ENCODE results near the gene NPC1.
A peak's percentile ranks its signal among the peaks of the same experiment; 100 is the strongest.
"Not testable (repeated sequence)": the region's sequence is repeated elsewhere in the genome, so short reads cannot be mapped to it uniquely, and the experiment has no call there.

NPC1 gene

GRCh38 chr18:23523429-23524212, 62.7 kb downstream of the NPC1 start:
- no peak for DNase-seq (ENCODE audit: low spot score)

- no peak for DNase-seq (ENCODE audit: low spot score)
Measured at GRCh38 chr18:23521907-23522306, 64.4 kb downstream of the NPC1 start.

DNA sequence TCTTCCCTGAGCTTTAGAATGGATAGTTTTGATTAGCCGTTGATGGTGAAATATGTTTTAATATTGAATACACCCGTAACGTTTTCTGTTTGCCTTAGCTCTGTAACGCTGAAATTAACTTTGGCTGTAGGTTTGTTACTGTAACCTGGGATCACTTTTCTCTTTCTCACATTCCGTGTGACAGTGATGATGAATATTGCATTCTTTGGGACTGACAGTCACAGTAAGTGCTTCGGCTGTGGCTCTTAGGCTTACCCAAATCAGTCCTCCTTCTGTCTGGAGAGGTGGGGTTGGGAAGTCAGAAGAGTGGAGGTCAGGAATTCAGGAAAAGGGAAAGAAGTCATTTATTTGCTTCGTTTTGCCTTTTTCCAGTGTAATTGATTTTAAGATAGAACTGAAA, 65.0 kb downstream of the NPC1 start:
- DNase-seq (ENCODE audit: low spot score): no peak

- DNase-seq (ENCODE audit: low spot score): no peak
Measured at GRCh38 chr18:23519734-23520133, 66.6 kb downstream of the NPC1 start.

GRCh38 chr18:23515911-23516546, 70.3 kb downstream of the NPC1 start:
- DNase-seq (ENCODE audit: low spot score): peak; percentile 90

GRCh38 chr18:23512641-23513040, 73.7 kb downstream of the NPC1 start:
- no peak for DNase-seq (ENCODE audit: low spot score)

DNA sequence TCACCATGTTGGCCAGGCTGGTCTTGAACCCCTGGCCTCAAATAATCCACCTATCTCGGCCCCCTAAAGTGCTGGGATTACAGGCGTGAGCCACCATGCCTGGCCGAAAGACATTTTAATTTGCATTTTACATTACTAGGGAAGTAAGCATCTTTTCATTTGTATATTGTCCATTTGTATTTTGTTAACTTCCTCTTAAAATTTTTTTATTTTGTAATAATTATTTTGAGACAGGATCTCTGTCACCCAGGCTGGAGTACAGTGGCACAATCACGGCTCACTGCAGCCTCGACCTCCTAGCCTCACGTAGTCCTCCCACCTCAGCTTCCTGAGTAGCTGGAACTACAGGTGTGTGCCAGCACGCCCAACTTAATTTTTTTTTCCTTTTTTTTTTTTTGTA, 74.1 kb downstream of the NPC1 start:
- DNase-seq (ENCODE audit: low spot score): not testable (repeated sequence)

DNA sequence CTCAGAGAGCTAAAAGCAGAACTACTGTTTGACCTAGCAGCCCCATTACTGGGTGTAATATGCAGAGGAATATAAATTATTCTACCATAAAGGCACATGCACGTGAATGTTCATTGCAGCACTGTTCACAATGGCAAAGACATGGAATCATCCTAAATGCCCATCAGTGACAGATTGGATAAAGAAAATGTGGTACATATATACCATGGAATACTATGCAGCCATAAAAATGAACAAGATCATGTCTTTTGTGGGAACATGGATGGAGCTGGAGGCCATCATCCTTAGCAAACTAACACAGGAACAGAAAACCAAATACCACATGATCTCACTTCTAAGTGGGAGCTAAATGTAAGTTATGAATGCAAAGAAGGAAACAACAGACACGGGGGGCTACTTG, 75.4 kb downstream of the NPC1 start:
- not testable (repeated sequence) for DNase-seq (ENCODE audit: low spot score)

DNA sequence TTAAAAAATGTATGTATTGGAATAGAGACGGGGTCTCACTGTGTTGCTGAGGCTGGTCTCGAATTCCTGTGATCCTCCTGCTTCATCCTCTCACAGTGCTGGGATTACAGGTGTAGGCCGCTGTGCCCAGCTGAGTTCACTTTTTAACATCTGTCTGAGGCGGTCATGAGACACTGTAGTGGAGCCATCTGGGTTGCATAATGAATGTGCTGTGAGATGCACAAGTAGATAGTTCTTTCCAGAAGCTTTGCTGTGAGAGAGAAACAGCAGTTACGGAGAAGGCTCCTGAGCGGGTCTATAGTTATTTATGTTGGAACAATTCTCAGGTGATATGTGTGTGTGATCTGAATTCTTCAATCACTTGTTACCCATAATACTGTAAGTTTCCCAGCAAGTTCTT, 79.9 kb downstream of the NPC1 start:
- DNase-seq (ENCODE audit: low spot score): no peak

- DNase-seq (ENCODE audit: low spot score): no peak
Measured at GRCh38 chr18:23504720-23505119, 81.6 kb downstream of the NPC1 start.

- DNase-seq (ENCODE audit: low spot score): no peak
Measured at GRCh38 chr18:23503963-23504344, 82.4 kb downstream of the NPC1 start.

DNA sequence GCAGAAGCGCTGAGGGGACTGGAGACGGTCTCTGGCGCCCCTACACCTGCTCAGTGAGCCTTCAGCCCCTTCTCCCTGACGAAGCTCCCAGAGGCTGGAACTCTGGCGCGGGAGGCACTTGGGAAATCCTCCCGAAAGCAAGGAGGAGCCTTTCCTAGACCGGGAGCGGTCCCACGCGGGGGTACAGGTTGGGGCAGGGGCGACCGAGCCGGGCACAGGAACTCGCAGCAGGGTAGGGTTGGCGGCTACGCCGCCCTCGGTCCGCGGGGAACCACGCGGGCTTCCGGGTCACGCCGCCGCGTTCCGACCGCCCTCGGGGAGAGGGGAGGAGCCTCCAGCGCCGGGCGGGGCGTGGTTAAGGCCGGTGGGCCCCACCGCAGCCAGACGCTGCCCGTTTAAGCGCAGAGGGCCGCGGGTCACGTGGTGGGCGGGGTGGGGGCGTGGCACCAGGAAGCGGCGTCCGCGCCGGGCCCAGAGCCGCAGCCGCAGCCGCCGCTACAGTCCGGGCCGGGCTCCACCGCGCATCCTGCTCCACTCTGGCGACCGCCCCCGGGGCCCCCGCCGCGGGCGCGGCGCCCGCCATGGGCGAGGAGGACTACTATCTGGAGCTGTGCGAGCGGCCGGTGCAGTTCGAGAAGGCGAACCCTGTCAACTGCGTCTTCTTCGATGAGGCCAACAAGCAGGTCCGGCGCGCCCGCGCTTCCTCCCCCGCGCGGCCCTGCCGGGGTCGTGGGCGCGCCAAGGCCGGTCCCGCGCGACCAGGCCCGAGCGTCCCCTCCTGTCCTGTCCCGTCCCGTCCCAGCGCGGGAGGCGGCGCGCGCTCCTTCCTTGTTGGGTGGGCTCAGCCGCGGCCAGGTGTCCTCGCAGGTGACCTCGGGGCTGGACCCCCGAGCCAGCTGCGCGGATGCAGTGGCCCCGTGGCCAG, 83.0 kb downstream of the NPC1 start, which contains the start of gene RMC1:
RMC1 (plus strand) TSS at position 474 of the 925 bp plus-strand sequence; CDS start at position 582, 108 bp downstream.
- DNase-seq (ENCODE audit: low spot score): peak; percentile 90

- no peak for DNase-seq (ENCODE audit: low spot score)
Measured at GRCh38 chr18:23502516-23503037, 83.7 kb downstream of the NPC1 start.

DNA sequence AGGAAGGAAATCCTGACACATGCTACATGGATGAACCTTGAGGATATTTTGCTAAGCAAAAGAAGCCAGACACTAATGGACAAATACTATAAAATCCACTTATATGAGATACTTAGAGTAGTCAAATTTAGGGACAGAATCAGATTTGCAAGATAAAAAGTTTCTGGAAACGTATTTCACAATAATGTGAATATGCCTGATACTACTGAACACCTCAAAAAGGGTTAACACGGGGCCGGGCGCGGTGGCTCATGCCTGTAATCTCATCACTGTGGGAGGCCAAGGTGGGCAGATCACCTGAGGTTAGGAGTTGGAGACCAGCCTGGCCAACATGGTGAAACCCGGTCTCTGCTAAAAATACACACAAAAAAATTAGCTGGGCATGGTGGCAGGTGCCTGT, 84.7 kb downstream of the NPC1 start:
- no peak for DNase-seq (ENCODE audit: low spot score)

DNA sequence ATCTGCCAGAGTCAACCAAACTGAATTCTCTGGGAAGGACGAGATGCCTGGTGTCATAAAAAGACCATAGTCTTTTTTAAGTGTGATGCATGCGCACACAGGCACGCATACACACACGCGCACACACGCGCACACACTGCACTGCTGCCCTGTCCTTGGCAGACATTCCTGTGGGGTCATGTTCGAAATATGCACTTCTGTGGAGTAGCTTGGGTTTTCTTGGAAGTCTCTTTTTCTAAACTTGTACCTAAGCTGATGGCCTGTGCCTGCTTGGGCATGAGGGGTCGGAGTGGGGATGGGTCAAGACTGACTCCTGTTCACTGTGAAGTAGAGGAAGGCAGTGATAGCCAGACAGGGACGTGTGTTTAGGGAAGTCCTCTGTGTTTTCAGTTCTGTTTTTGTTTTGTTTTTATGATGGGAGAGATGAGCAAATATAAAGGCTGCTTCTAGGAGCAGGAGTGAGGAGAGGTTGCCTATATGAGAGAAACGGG, 87.0 kb downstream of the NPC1 start:
- no peak for DNase-seq (ENCODE audit: low spot score)

DNA sequence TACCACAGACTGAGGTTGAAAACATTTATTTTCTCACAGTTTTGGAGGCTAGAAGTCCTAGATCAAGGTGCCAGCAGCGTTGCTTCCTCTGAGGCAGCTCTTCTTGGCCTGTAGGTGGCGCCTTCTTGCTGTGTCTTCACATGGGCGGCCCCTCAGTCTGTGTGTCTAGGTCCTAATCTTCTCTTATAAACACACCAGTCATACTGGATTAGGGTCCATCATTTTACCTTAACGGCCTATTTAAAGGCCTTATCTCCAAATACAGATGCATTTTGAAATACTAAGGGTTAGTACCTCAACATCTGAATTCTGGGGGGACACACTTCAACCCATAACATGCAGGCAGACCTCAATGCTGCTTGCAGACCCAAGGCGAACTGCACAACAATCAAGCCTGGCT, 87.4 kb downstream of the NPC1 start:
- peak; percentile 71 for DNase-seq (ENCODE audit: low spot score)

DNA sequence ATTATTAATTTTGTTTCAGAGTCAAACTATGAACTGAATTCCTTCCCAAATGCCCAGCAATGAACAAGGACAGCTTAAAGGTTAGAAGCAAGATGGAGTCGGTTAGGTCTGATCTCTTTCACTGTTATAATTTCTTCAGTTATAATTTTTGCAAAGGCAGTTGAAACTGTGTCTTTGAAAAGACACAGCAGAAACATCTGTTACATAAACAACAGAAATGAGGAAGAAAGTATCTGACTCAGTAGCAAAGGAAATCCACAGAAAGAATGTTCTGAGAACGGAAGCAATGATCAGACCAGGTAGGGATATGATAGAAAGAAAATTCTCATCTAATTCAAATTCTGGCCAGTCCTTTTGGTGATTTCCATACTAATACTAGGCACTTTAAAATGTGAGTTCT, 88.2 kb downstream of the NPC1 start:
- no peak for DNase-seq (ENCODE audit: low spot score)

- peak; percentile 26 for DNase-seq (ENCODE audit: low spot score)
Measured at GRCh38 chr18:23495723-23496440, 90.4 kb downstream of the NPC1 start.

DNA sequence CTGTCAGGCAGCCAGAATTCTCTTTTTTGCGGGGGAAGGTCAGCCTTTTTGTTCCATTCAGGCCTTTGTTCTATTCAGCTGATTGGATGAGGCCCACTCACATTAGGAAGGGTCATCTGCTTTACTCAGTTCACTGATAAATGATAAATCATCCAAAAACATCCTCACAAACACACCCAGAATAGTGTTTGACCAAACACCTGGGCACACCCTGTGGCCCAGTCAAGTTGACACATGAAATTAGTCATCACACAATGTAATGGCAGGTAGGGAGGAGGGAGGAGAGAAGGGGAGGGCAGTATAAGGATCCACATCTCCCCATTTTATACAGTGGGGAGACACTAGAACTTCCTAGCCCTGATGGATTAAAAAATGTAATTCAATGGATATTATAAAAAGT, 91.3 kb downstream of the NPC1 start:
- no peak for DNase-seq (ENCODE audit: low spot score)

DNA sequence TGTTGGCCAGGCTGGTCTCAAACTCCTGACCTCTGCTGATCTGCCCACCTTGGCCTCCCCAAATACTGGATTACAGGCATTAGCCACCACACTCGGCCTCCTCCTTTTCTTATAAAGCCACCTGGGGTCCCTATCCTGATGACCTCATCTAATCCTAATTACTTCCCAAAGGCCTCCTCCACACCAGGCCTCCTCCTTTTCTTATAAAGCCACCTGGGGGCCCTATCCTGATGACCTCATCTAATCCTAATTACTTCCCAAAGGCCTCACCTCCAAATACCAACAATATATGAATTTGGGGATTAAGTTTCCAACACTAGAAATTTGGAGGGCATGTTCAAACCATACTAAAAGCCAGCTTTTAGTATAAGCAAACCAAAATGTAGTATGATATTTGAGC, 92.7 kb downstream of the NPC1 start:
- DNase-seq (ENCODE audit: low spot score): no peak

DNA sequence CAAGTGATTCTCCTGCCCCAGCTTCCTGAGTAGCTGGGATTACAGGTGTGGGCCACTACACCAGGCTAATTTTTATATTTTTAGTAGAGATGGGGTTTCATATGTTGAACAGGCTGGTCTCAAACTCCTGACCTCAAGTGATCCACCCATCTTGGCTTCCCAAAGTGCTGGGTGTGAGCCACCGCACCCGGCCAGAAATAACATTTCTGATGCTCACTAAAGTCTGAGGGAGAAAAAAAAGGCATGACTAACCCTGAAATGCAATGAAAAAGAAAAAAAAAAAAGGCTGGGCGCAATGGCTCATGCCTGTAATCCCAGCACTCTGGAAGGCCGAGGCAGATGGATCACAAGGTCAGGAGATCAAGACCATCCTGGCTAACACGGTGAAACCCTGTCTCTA, 96.7 kb downstream of the NPC1 start:
- DNase-seq (ENCODE audit: low spot score): not testable (repeated sequence)
